Activated CD8-positive, alpha-beta memory T cell treated with anti-CD3 and anti-CD28 coated beads, Interleukin-2, amount 50 U/mL, for 1 hour (primary cell): Measurements from ENCODE around the gene KRTAP5-10.
"Not testable (repeated sequence)": the region's sequence is repeated elsewhere in the genome, so short reads cannot be mapped to it uniquely, and the experiment has no call there.

Experiments
- DNase-seq: peaks from one replicate; pipeline ENCODE4 v3.0.0-alpha.2; 2020; ENCODE audit errors: extremely low read depth

The KRTAP5-10 gene

GRCh38 chr11:71611218-71611910 lies 46.0 kb downstream of the KRTAP5-10 start:
- DNase-seq: not testable (repeated sequence)

- not testable (repeated sequence) for DNase-seq
Observed at GRCh38 chr11:71613931-71614330, 48.6 kb downstream of the KRTAP5-10 start.

- not testable (repeated sequence) for DNase-seq
Observed at GRCh38 chr11:71614366-71614917, 49.1 kb downstream of the KRTAP5-10 start.

GRCh38 chr11:71615003-71615402 lies 49.6 kb downstream of the KRTAP5-10 start:
- DNase-seq: not testable (repeated sequence)
